ENCODE measurements around the gene ERMAP. TPM values are rescaled to one million over a fixed set of nuclear protein-coding genes. Genes with fewer than 3 reads are reported as not detected.
"Not testable (repeated sequence)": the region's sequence is repeated elsewhere in the genome, so short reads cannot be mapped to it uniquely, and the experiment has no call there.

ERMAP gene
- polyA plus RNA-seq, 4 donors: 19.9 to 24.1 (median 21.6) TPM

DNA sequence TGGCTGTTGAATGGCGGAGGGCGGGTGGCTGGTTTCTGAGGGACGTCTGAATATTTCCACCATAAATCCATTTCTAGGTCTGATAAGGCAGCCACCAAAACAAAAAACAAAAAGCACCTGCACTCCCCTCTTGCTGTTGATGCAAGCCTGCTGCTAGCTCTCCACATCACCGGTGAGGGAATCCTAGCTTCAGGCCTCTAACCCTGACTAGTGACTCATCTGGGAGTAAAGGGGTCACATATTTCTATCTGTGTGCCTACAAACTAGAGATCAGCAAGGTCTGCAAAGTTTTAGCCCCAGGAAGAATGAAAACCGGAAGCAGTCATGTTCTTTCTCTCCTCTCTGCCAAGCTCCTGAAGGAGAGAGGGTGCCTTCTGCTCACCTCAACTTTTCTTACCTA is 10.3 kb upstream of the ERMAP start:
- no peak for DNase-seq (ENCODE audit: low read depth in 4 of 4, low spot score in 3 of 4)

DNA sequence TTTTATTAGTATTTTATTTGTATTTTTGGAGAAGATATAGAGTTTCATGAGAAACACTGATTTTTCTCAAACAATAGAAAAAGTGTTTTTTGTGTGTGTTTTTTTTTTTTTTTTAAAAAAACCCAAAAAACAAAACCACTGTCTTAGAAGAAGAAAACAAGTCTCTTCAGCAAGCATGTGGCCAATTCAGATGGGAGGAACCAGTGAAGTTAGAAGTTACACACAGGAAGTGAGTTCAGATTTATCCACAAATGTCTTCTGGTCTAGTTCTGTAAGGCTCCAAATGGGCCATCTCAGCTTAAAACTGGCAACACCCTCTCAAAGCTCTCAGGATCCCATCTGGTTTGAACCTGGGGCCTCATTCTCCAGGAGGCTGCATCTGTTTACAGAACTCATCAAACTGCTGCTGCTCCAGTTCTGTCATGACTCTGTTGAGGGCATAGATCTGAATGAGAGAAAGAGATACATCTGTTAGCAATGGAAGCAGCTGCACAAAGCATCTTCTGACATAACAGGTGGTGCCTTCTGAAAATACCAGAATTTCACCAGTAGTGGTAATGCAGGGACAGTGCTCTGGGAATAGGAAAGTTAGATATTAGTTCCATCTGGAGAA is 9.8 kb upstream of the ERMAP start:
- DNase-seq (ENCODE audit: low read depth in 4 of 4, low spot score in 3 of 4): no peak

DNA sequence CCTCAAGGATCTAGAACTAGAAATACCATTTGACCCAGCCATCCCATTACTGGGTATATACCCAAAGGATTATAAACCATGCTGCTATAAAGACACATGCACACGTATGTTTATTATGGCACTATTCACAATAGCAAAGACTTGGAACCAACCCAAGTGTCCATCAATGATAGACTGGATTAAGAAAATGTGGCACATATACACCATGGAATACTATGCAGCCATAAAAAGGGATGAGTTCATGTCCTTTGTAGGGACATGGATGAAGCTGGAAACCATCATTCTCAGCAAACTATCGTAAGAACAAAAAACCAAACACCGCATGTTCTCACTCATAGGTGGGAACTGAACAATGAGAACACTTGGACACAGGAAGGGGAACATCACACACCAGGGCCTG is 2.1 kb upstream of the ERMAP start:
- not testable (repeated sequence) for DNase-seq (ENCODE audit: low read depth in 4 of 4, low spot score in 3 of 4)

DNA sequence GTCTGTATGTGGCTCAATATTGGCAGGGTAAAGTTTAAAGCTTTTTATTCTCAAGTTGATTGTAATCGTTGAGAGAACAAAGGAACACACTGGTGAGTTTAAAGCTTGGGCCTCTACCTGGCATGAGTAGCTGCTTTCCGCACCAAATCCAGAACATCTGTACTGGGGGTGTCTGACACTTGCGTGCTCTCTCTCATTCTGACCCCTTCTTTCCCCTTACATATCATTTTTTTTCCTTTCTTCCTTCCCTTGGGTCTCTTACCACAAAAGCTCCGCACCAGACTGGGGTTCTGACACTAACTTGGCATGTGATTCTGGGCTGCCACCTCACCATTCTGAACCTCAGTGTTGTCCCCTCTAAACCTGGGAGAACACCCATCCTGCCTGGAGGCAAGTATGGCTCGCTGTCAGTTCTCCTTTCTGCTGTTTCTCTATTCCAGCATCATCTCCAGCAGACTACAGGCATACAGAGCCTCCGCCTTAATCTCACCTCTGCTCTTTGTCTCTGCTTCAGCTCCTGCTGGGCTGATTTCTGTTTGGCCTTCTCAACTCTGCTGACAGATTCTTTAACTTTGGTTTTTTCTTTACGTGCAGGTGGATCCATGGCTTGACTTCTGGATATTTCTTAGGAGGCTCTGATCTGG is 859 bp upstream of the ERMAP start:
- peak in 1 of 4 donors; percentile 10 for DNase-seq (ENCODE audit: low read depth in 4 of 4, low spot score in 3 of 4)

DNA sequence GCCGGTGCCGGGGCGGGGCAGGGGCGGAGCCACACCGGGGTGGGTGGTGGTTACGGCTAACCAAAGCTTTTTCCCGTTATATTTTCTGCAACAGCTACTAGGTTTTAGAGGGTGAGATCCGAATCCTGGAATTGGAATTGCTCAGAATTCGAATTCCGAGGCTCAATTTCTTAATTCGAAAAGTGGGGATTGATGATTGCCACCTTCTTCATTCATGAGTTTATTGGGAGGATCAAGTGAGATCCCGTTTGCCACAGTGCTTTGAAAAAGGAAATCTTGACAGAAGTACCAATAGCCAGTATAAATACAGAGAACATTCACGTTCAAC is 482 bp downstream of the ERMAP start:
- no peak for DNase-seq (ENCODE audit: low read depth in 4 of 4, low spot score in 3 of 4)

DNA sequence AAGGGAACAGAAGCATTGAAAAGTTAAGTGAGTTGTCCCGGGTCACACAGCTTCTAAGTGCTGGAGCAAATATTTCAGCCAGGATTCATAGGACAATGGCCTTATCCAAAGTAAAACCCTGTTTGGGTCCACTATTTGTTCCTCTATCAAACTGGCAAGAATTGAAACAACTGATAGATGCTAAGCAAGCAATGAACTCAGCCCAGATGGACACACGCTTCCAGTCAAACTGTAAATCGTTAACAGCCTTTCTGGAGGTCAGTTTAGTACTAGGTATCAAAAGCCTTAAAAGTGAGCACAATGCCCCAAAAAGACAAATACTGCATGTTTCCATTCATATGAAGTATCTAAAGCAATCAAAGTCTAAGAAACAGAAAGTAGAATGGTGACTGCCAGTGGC is 1.1 kb downstream of the ERMAP start:
- DNase-seq (ENCODE audit: low read depth in 4 of 4, low spot score in 3 of 4): no peak

DNA sequence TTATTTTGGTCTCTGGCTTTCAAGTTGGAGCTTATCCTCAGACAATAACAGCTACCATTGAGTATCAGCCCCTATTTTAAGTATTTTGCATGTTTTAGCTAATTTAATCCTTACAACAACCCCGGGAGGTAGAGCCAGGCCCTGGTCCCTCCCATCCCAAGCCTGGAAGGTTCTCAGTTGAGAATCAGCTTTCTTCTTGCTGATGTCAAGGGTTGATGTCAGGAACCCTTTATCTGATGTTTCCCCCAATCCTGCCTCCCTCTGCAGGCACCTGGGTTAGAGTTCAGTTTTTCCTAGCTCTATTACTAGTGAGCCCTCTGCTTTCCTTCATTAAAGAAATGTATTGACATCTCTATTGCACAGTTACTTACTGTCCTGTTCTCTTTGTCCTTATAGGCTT is 3.9 kb downstream of the ERMAP start:
- DNase-seq (ENCODE audit: low read depth in 4 of 4, low spot score in 3 of 4): no peak

DNA sequence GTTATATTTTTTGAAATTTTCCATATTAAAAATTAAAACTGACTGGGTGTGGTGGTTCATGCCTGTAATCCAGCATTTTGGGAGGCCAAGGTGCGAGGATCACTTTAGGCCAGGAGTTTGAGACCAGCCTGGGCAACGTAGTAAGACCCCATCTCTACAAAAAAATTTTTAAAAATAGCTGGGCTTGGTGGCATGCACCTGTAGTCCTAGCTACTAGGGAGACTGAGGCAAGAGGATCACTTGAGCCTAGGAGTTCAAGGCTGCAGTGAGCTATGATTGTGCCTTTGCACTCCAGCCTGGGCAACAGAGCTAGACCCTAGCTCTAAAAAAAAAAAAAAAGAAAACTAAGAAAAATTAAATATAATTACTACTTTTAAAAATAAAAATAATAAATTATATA is 4.8 kb downstream of the ERMAP start:
- DNase-seq (ENCODE audit: low read depth in 4 of 4, low spot score in 3 of 4): no peak

DNA sequence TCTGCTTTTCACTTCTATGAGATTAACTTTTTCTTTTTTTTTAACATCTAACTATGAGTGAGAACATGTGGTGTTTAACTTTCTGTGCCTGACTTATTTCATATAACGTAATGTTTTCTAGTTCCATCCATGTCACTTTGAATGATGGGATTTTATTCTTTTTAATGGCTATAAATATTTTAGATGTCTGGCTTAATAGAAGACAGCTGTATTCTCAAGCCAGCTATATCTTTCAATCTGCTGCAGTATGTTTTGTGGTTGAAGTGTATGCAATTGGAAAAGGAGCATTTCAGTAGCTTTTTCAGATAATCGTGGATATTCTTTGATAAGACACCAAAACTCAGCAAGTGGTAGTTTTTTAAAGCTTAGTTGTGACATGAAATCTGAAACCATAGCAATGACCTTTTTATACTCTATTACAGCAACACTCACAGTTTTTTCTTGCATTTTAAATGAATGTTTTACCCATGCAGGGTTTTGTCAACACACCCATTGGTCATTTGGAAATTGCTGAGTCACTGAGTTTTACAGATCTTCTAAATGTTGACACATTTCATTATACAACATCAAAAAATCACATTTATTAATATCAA is 6.0 kb downstream of the ERMAP start:
- no peak for DNase-seq (ENCODE audit: low read depth in 4 of 4, low spot score in 3 of 4)

DNA sequence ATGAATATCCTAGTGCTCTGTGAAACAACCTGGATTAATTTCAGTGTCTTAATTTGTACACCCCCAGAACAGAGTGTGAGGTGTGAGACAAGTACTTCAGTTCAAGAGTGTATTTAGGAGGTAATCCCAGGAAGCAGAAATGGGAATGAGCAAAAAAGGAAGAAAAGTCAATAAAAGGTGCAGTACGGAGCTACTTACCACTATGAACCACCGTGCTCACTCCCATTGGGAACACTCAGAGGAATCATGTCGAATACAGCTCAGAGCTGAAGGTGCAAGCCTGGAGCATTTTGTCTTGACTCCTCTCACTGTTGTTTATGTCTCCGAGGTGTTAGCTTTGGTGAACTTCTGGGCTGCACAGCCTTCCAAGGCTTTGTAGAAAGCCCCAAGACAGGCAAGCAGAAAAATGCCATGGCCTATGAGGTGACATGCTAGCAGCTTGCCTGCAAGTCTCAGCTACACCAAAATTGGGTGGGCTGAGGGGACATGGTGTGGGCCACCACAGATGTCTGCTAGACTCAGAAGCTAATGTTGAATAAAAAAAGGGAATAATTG is 7.6 kb downstream of the ERMAP start:
- DNase-seq (ENCODE audit: low read depth in 4 of 4, low spot score in 3 of 4): no peak

DNA sequence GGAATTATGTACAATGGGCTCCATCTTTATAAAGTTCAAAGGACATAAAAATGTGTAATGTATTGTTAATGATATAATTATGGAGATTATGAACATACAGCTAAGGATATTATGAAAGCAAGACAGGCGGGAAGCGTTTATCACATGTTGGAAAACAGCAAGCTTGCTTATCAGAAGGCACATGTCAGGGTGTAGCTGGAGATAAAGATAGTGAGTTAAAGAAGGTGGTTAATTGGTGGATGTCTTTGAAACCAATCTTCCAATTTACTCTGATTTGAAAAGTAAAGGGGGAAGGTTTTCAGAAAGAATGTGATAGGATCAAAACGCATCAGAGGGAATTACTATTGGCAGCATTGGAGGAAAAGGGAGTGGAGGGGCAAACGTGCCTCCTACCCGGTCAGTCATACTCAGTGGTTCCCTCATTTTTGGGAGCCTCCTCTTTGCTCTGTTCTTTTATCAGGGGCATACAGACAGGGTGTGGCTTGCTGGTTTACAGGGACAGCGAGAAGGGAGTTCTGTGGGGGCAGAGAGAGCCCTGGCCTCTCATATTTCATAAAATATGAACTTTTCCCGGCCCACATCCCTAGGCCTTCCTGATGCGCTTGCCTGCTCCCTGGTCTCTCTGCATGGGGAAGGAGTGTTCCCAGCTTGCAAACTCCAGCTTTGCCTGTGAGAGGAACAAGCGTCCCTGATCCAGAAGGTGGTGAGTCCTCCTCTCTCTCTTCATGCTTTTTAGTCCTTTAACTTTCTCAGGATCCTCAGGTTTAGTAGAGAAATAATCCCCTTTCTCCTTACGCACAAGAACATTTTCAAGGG is 8.3 kb downstream of the ERMAP start:
- no peak for DNase-seq (ENCODE audit: low read depth in 4 of 4, low spot score in 3 of 4)

DNA sequence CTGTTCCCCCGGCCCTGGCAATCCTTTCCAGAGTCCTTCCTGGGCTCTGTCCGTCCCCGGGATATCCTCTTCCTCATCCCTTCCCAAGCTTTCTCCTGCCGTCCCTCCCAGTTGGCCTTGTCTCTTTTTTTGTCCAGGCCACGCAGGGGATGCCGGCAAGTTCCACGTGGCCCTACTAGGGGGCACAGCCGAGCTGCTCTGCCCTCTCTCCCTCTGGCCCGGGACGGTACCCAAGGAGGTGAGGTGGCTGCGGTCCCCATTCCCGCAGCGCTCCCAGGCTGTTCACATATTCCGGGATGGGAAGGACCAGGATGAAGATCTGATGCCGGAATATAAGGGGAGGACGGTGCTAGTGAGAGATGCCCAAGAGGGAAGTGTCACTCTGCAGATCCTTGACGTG is 13.7 kb downstream of the ERMAP start:
- DNase-seq (ENCODE audit: low read depth in 4 of 4, low spot score in 3 of 4): no peak

DNA sequence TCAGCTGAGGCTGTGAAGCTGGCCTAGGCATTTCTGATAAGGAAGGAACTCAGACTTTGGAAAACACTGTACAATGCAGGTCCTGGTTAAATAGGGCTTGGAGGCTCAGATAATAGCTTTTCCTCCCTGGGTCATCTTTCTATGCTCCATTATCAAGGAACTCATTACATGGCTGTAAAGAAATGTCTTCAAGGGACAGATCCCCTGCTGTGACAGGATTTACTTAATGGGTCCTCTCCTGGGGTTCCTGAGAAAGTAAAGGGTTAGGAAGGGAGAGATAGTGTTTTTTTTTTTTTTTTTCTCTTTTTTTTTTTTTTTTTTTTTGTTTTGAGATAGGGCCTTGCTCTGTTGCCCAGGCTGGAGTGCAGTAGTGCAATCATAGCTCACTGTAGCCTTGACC is 14.4 kb downstream of the ERMAP start:
- DNase-seq (ENCODE audit: low read depth in 4 of 4, low spot score in 3 of 4): no peak

DNA sequence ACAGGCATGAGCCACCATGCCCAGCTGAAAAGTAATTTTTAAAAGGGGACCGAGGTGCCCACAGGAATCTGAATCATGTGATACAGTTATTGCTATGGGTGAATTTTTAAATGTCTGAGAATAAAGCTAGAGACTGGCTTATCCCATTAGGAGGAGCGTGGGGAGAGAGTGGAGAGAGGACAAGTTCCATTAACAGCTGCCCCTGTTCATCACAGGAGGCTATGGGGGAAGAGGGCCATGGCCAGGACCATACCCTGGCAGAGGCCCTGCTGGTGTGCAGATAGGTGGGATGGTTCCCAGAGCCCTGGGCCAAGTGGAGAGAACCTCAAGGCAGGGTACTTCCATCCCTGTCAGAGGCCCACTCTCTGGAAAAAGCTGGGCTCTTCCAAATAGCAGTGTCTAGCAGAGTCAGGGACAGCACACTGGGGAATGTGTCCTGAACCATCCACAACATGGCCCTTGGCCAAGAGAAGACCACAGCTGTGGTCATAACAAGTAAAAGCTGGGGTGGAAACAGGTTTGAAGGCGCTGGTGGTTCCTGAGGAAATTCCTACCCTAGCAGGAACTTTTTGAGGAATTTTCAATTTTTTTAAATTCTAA is 15.8 kb downstream of the ERMAP start:
- DNase-seq (ENCODE audit: low read depth in 4 of 4, low spot score in 3 of 4): no peak

DNA sequence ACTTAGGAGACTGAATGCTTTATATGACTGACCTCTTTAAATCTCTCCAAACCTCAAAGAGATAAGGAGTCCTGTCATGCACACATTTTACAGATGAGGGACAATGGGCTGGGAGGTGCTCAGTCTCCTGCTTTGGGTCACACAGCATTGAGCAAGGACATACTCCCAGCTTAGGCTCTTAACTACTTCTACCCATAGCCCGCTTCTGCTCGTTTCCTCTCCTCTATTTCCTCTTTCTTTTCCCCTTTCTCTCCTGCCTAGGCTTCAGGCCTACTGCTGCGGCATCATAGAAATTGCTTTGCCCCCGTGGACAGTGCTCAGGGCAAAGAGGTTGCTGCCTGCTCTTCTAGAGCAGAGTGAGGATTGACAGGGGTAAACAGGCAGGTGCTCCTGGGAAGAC is 17.1 kb downstream of the ERMAP start:
- DNase-seq (ENCODE audit: low read depth in 4 of 4, low spot score in 3 of 4): no peak

DNA sequence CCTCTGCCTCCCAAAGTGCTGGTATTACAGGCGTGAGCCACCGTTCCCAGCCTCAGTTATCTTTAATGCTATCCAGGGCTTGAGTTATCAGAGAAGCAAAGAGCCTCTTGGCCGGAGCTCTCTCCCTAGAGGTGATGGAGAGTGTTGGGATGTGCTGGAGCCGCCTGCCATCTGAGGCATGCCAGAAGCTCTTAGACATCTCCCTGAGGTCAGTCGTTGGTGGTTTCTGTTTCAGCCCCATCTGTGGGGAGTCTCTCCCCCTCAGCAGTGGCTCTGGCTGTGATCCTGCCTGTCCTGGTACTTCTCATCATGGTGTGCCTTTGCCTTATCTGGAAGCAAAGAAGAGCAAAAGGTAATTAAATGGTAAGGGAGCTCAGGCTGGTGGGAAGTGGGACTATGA is 17.9 kb downstream of the ERMAP start:
- DNase-seq (ENCODE audit: low read depth in 4 of 4, low spot score in 3 of 4): no peak

DNA sequence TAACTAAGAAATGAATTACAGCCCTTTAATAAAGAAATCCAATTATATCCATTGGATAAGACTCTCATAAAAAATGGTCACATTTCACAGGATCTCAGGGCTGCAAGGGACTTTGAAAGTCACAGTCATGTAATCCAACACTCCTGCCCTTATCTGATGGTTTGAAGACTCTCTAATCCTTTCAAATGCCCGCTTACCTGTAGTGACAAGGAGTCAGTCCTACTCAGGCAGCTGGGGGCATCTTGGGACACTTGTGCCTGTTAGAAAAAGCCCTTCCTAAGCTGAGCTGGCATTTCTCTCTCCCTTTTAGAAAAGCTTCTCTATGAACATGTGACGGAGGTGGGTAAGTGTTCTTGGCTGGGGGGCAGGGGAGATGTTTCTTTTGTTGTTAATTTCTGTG is 18.5 kb downstream of the ERMAP start:
- DNase-seq (ENCODE audit: low read depth in 4 of 4, low spot score in 3 of 4): no peak

DNA sequence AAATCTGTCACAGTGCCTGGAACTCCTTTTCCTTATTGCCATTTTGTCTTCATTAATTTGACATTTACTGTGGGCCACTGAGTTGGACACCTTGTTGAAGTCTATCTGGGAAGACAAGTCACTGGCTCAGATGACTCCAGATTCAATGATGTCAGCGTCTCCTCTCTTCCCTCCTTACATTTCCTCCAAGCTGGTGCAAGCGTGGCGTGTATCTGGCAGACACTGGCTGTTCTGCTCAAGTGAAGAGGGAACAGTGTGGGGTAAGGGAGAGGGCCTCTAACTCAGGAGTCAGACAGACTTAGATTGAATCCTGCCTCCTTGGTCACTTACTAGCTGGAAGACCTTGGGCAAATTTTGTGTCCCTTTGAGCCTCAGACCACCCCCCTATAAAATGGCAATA is 20.8 kb downstream of the ERMAP start:
- DNase-seq (ENCODE audit: low read depth in 4 of 4, low spot score in 3 of 4): no peak

DNA sequence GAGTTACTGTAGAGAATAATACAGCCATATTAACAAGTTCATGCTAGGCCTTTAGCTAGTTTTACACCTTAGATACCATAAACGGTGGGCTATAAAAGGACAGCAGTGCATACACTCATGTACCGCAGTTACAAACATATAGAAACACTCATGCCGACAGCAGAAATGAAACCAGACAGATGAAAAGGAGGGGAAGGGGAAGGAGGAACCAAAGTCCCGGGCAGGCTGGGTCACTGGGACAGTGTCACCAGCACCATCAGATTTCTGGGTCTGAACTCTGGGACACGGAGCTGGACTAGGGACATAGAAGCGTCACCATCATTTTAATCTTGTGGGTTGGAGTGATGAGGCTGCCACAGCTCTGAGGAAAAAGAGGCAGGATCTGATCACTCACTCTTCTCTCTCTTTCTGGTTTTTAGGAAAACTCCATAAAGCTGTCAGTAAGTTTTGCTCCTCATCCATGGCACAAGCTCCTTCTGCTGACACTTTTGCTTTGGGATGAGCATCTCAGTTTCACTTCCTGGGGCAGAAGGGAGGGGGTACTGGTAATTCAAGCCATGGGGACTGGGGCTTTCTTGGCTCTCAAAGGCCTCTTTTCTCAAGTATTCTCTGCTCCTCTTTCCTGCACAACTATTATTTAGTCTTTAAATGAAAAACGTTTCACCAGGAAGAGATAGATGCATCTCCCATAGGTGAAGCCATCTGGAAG is 21.7 kb downstream of the ERMAP start:
- DNase-seq (ENCODE audit: low read depth in 4 of 4, low spot score in 3 of 4): no peak

DNA sequence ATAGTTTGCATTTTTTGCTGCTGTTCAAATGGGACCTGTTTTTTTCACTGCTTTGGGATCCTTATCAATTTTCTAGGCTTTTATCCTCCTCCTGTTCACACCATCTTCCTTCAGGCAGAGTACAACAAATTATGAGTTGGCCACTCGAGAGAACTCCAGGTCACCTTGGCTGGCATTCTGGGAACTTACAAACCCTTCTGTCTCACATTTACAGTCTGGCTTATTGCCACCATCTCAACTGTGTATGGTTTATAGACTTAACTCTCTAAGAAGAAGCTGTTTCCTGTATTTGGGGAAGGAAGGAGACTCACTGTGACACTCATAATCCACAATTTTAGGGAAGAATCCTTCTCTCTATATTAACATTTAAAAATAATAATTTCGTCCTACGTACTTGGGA is 24.1 kb downstream of the ERMAP start:
- no peak for DNase-seq (ENCODE audit: low read depth in 4 of 4, low spot score in 3 of 4)

Data from right renal pelvis (tissue), 4 donors.